GM23338 (cell line): ENCODE results near the gene NUCB1. TPM values are rescaled to one million over a fixed set of nuclear protein-coding genes. Genes with fewer than 3 reads are reported as not detected.
A peak's percentile ranks its signal among the peaks of the same experiment; 100 is the strongest.

Experiments
- ATAC-seq: fragments of 200-7000 bp; cut with Tn5 transposase; 3 replicates; pipeline ENCODE4 v1.9.1; 2020
- DNase-seq: peaks from one replicate; pipeline ENCODE4 v3.0.0-alpha.2; 2015; ENCODE audit warnings: low spot score
- H2AFZ ChIP-seq: fragments of 200-600 bp; sonication (generic); 2 replicates; pipeline ENCODE4 v1.8.0; 2016; ENCODE audit warnings: antibody characterized with exemption, mild to moderate bottlenecking, moderate library complexity
- H3F3A ChIP-seq: fragments of 200-600 bp; sonication (generic); replicated peaks from 2 replicates; pipeline ENCODE4 v1.8.0; 2017; ENCODE audit warnings: antibody characterized with exemption, mixed run types, low read depth
- H3K27ac ChIP-seq: fragments of 200-600 bp; sonication (generic); 2 replicates; pipeline ENCODE4 v1.6.1; 2016; ENCODE audit warnings: low read depth
- H3K27me3 ChIP-seq: fragments of 200-600 bp; sonication (generic); 2 replicates; pipeline ENCODE4 v1.8.0; 2016; ENCODE audit warnings: mild to moderate bottlenecking, mixed run types, moderate library complexity; ENCODE audit not compliant: insufficient read depth
- H3K36me3 ChIP-seq: fragments of 200-600 bp; sonication (generic); 2 replicates; pipeline ENCODE4 v1.8.0; 2016; ENCODE audit warnings: mild to moderate bottlenecking; ENCODE audit not compliant: insufficient read depth
- H3K4me1 ChIP-seq: fragments of 200-600 bp; sonication (generic); 2 replicates; pipeline ENCODE4 v1.8.0; 2016; ENCODE audit warnings: mild to moderate bottlenecking, moderate library complexity; ENCODE audit not compliant: insufficient read depth
- H3K4me2 ChIP-seq: fragments of 200-600 bp; sonication (generic); 2 replicates; pipeline ENCODE4 v1.7.1; 2017; ENCODE audit warnings: mixed run types
- H3K4me3 ChIP-seq: fragments of 200-600 bp; sonication (generic); 2 replicates; pipeline ENCODE4 v1.6.1; 2016; ENCODE audit warnings: mixed run types
- H3K79me2 ChIP-seq: fragments of 200-600 bp; sonication (generic); replicated peaks from 2 replicates; pipeline ENCODE4 v1.8.0; 2017; ENCODE audit warnings: mild to moderate bottlenecking; ENCODE audit not compliant: insufficient read depth
- H3K9me2 ChIP-seq: fragments of 200-600 bp; sonication (generic); 2 replicates; pipeline ENCODE4 v1.8.0; 2017; ENCODE audit not compliant: insufficient read depth
- H4K20me1 ChIP-seq: fragments of 200-600 bp; sonication (generic); replicated peaks from 2 replicates; pipeline ENCODE4 v1.8.0; 2017; ENCODE audit warnings: mild to moderate bottlenecking; ENCODE audit not compliant: insufficient read depth
- H3K27ac Mint-ChIP-seq: 2 replicates; pipeline ENCODE4 v1.8.0; 2020; ENCODE audit warnings: inconsistent platforms, mild to moderate bottlenecking, moderate library complexity, mixed read lengths
- H3K27me3 Mint-ChIP-seq: 3 replicates; pipeline ENCODE4 v1.8.0; 2022; ENCODE audit warnings: low read depth, mild to moderate bottlenecking, moderate library complexity, mixed read lengths, inconsistent platforms; ENCODE audit not compliant: insufficient read depth, poor library complexity
- H3K36me3 Mint-ChIP-seq: 3 replicates; pipeline ENCODE4 v1.8.0; 2021; ENCODE audit warnings: low read depth, mild to moderate bottlenecking, inconsistent platforms, moderate library complexity, mixed read lengths
- H3K4me1 Mint-ChIP-seq: 3 replicates; pipeline ENCODE4 v1.8.0; 2020; ENCODE audit warnings: mild to moderate bottlenecking, inconsistent platforms, mixed read lengths
- H3K4me3 Mint-ChIP-seq: 3 replicates; pipeline ENCODE4 v1.8.0; 2021; ENCODE audit warnings: moderate library complexity, mild to moderate bottlenecking, inconsistent platforms, mixed read lengths
- H3K9me3 Mint-ChIP-seq: 3 replicates; pipeline ENCODE4 v1.8.0; 2020; ENCODE audit warnings: moderate library complexity, mild to moderate bottlenecking, inconsistent platforms, mixed read lengths
- CREB1 ChIP-seq: fragments of 250-450 bp; sonication (Bioruptor Pico); IDR thresholded peaks from 2 replicates; pipeline ENCODE4 v1.5.0; 2020; ENCODE audit warnings: low read depth, mild to moderate bottlenecking, moderate library complexity
- CTCF ChIP-seq, 2 experiments: fragments of 200-600 bp in 1 of 2; sonication (generic) in 1 of 2; conservative IDR thresholded peaks; 2 replicates each; pipeline versions ENCODE4 v1.5.1 to v1.6.1; 2016 to 2017; ENCODE audit warnings: antibody characterized with exemption in 2 of 2, low read depth in 2 of 2, mild to moderate bottlenecking in 2 of 2, moderate library complexity in 1 of 2
- ETS1 ChIP-seq: IDR thresholded peaks from 2 replicates; pipeline ENCODE4 v1.6.1; 2016; ENCODE audit warnings: antibody characterized with exemption
- EZH2 ChIP-seq: fragments of 200-600 bp; sonication (generic); IDR thresholded peaks from one replicate; pipeline ENCODE4 v1.8.0; 2017; ENCODE audit warnings: antibody characterized with exemption, mild to moderate bottlenecking, low read depth; ENCODE audit not compliant: unreplicated experiment
- EZH2phosphoT487 ChIP-seq: fragments of 200-600 bp; sonication (generic); IDR thresholded peaks from one replicate; pipeline ENCODE4 v1.8.1; 2018; ENCODE audit warnings: antibody characterized with exemption; ENCODE audit not compliant: unreplicated experiment
- JUNB ChIP-seq: IDR thresholded peaks from one replicate; pipeline ENCODE4 v1.6.1; 2016; ENCODE audit warnings: antibody characterized with exemption; ENCODE audit not compliant: unreplicated experiment
- NANOG ChIP-seq: IDR thresholded peaks from 2 replicates; pipeline ENCODE4 v1.6.1; 2016; ENCODE audit warnings: antibody characterized with exemption, borderline replicate concordance
- POLR2AphosphoS5 ChIP-seq: IDR thresholded peaks from 2 replicates; pipeline ENCODE4 v1.6.1; 2016; ENCODE audit warnings: antibody characterized with exemption, low read depth
- REST ChIP-seq: IDR thresholded peaks from one replicate; pipeline ENCODE4 v1.6.1; 2018; ENCODE audit warnings: antibody characterized with exemption; ENCODE audit not compliant: unreplicated experiment
- STAT1 ChIP-seq: IDR thresholded peaks from one replicate; pipeline ENCODE4 v1.6.1; 2016; ENCODE audit warnings: antibody characterized with exemption; ENCODE audit not compliant: unreplicated experiment
- ZNF114 ChIP-seq: fragments of 250-450 bp; sonication (Bioruptor Pico); IDR thresholded peaks from 2 replicates; pipeline ENCODE4 v1.5.0; 2020; ENCODE audit warnings: mild to moderate bottlenecking, moderate library complexity
- ZNF331 ChIP-seq: fragments of 250-450 bp; sonication (Bioruptor Pico); IDR thresholded peaks from 2 replicates; pipeline ENCODE4 v1.5.0; 2020; ENCODE audit warnings: low read depth, mild to moderate bottlenecking, moderate library complexity
- ZNF462 ChIP-seq: fragments of 250-450 bp; sonication (Bioruptor Pico); IDR thresholded peaks from 2 replicates; pipeline ENCODE4 v1.5.0; 2020; ENCODE audit warnings: mild to moderate bottlenecking, moderate library complexity
- long read RNA-seq: library from polyadenylated mRNA; unstranded; transcript quantifications from one replicate; pipeline ENCODE4 v2.0.0, GENCODE V29; 2020; ENCODE audit not compliant: unreplicated experiment
- polyA plus RNA-seq: library from polyadenylated mRNA; unstranded; fragments of >200 nt; fragmentation: Nextera tagmentation; extraction: Ambion mirVana; gene quantifications from 2 replicates; pipeline ENCODE4 v1.2.1, GENCODE V29; 2016
- total RNA-seq: library from RNA; depleted of rRNA; stranded (reverse); fragments of >200 nt; shearing (Covaris generic); gene quantifications from 2 replicates; pipeline ENCODE4 v1.2.3, GENCODE V29; 2014; rRNA removed

Gene NUCB1
- 142 and 163 TPM in 2 replicates for total RNA-seq
- polyA plus RNA-seq: 57.1 and 64.9 TPM in 2 replicates
- long read RNA-seq, transcript NUCB1-201 (13 exons, 2,668 nt): major isoform, 26 of 36 reads
- long read RNA-seq, partial matches to known transcripts: 7 of 36 reads
- long read RNA-seq, other reads (novel, unspliced or antisense): 3 of 36 reads

GRCh38 chr19:48899781-48900476 is at the start of gene NUCB1:
TSS of gene NUCB1 (plus strand) at chr19:48900312. CDS start at chr19:48900797, 485 bp downstream.
- Histone ChIP-seq H3K9me2 (no peaks in the 10 kb centered on the region), H3K4me1 (peaks cover 9% of the 10 kb centered on the region), H3K27ac (peak within 1 kb of the TSS; percentile 43), H3K4me2 (peak within 1 kb of the TSS; percentile 95), H3K4me3 (peak within 1 kb of the TSS; percentile 75), H3F3A (peaks cover 13% of the 10 kb centered on the region), H2AFZ (peak within 1 kb of the TSS; percentile 8; the same call in 1 of the 2 replicates), H3K79me2 (peaks cover 19% of the 10 kb centered on the region), H3K27me3 (no peaks in the 10 kb centered on the region), H4K20me1 (no peaks in the 10 kb centered on the region), H3K36me3 (no peaks in the 10 kb centered on the region; the same call in 1 of the 2 replicates)
- Mint-ChIP-seq H3K27ac (peak within 1 kb of the TSS; percentile 94), H3K27me3 (peaks cover 23% of the 10 kb centered on the region), H3K4me1 (peaks cover 5% of the 10 kb centered on the region; the same call in 2 of the 3 replicates), H3K4me3 (peak within 1 kb of the TSS; percentile 97), H3K9me3 (no peaks in the 10 kb centered on the region), H3K36me3 (peaks cover 18% of the 10 kb centered on the region)
- TF ChIP-seq CTCF (conservative IDR thresholded peaks at IDR 0.05; ENCODE audit: low read depth in 2 of 2) (peak in 1 of 2 experiments; percentile 35; a peak in 2 of 4 replicates), CREB1 (CRISPR knock-in tag) (no peak), ETS1 (peak; percentile 97), REST (no peak), ZNF462 (no peak), STAT1 (no peak), ZNF114 (no peak), ZNF331 (CRISPR knock-in tag) (no peak), EZH2 (no peak), POLR2AphosphoS5 (peak; percentile 86), NANOG (no peak), EZH2phosphoT487 (no peak), JUNB (no peak)
- peak; percentile 100 for DNase-seq
- peak; percentile 82 for ATAC-seq
